Activated naive CD4-positive, alpha-beta T cell treated with anti-CD3 and anti-CD28 coated beads, Interleukin-2, amount 50 U/mL, for 16 hours (primary cell): ENCODE results near the gene THRB.
"Not testable (repeated sequence)": the region's sequence is repeated elsewhere in the genome, so short reads cannot be mapped to it uniquely, and the experiment has no call there.

Source experiments
- DNase-seq: peaks from one replicate; pipeline ENCODE4 v3.0.0-alpha.2; 2020

Gene THRB

GRCh38 chr3:24400015-24400414 lies 94.6 kb downstream of the THRB start:
- DNase-seq: no peak

GRCh38 chr3:24399614-24400013 lies 95.0 kb downstream of the THRB start:
- DNase-seq: no peak

DNA sequence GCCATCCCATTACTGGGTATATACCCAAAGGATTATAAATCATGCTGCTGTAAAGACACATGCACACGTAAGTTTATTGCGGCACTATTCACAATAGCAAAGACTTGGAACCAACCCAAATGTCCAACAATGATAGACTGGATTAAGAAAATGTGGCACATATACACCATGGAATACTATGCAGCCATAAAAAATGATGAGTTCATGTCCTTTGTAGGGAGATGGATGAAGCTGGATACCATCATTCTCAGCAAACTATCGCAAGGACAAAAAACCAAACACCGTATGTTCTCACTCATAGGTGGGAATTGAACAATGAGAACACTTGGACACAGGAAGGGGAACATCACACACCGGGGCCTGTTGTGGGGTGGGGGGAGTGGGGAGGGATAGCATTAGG lies 95.9 kb downstream of the THRB start:
- DNase-seq: not testable (repeated sequence)

DNA sequence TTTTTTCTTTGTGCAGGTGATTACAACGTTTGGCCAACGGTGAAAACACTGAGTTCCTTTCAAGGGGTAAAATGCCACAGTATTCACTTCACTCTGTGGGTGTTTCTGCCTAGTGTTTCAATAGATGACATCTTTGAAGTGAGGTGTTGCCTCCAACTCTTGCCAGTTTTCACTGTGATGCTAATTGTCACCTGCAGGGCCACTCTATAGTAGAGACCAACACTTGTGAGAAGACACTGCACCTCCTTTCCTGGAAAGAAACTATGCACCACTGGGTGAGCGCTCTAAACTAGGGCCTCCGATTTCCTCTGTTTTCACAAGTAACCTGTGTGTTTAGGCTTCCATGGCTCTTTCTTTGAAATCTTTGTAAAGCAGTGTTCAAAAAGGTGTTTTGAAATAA lies 98.3 kb downstream of the THRB start:
- DNase-seq: no peak

GRCh38 chr3:24394754-24395153 lies 99.9 kb downstream of the THRB start:
- no peak for DNase-seq

- DNase-seq: no peak
Observed at GRCh38 chr3:24393316-24393715, 101.3 kb downstream of the THRB start.

DNA sequence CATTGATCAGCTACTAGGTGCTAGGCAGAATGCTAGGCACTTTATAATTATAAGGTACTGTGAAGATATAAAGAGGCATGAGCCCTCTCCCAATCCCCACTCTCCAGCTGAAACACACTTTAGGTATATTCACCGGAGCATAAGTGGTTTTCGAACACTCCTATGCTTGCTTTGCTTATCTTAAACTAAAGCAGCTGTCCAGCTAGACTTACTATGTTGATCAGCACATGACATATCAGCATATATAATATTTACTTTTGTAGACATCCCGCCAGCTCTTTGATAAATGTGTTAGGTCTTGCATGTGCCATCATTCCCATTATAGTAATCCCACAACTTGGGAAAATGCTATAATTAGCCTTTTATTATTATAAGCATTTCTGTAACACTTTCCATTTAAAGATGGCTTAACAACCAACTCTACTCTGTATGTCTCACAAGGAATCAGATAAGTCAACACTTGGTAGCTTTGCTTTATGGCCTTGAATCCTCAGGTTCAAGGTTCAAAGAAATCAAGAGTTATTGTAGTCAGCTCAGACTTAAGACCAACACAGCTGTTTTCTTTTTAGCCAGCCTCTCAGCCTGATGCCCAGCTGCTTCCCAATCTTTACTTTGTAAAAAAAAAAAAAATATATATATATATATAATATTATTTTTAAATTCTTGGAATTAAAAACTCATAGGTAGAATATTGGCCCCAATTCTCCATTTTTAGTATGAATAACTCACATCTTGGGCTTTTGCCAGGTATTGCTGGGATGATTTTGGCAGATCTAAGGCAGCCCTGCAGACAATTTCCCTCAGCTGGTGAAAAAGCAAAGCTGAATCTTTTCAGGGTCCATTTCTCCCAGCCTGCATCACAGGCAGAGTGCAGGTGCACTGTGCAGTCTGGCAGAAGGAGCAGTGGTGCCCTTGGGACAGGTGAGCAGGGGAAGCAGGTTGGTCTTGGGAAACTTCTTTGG lies 104.2 kb downstream of the THRB start:
- no peak for DNase-seq

DNA sequence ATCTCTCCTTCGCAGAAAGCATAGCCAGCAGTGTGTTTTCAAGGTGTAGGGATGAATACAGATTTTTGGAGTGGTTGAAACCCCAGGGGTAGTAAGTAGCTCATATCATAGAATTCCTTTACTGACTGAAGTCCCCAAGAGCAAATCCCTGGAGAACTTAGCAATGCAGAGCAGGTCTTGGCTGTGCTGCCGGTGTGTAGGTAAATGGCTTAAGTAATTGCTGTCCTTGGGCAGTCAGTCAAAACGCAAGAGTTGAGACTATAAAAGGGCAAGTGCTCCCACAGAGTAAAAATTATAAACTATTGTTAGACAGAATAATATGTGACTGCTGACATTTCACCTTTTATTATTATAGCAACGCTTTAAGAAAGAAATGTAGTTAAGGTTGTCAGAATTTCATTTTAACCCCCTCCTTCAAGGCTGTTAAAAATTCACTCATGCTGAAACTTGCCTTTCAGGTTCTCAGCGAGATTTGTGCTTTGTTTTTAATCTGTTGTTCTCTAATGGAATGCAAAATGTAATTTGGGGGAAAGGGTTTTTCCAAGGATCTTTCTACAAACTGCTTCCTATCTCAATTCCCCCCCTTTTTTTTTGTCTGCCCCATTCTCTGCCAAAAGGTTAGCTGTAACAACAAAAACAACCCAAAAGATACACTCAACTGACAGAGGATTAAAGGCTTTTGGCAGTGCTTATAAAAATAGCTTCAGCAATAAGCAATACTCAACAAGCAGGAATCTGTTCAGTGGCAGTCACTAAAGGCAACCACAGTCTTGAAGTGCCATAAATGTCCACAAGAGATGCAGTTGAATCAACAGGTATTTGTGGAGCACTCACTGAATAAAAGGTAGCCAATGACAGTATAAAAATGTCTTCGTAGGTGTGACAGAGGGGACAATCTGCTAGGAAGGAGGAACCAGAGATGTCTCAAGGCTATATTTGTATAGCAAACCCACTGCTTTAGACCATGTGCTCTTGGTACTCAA lies 105.3 kb downstream of the THRB start:
- DNase-seq: no peak

GRCh38 chr3:24388611-24389010 lies 106.0 kb downstream of the THRB start:
- no peak for DNase-seq

DNA sequence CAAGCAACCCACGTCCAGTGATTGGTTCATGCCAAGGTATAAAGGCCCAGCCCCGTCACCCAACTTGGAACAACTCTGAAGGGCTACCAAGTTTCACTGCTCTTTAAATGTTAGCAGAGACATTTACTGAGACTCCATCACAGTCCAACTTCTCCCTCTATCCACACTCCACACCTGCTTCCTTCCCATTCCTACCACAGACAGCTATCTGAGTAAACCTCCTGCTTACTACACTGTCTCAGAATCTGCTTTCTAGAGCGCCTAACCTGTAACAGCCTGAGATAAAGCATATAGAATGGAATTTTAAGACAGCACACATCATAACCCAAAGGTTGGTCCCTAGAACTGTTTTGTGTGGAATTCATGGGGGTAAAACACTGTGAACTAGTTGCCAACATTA lies 106.5 kb downstream of the THRB start:
- DNase-seq: no peak

- no peak for DNase-seq
Observed at GRCh38 chr3:24387493-24387892, 107.2 kb downstream of the THRB start.

DNA sequence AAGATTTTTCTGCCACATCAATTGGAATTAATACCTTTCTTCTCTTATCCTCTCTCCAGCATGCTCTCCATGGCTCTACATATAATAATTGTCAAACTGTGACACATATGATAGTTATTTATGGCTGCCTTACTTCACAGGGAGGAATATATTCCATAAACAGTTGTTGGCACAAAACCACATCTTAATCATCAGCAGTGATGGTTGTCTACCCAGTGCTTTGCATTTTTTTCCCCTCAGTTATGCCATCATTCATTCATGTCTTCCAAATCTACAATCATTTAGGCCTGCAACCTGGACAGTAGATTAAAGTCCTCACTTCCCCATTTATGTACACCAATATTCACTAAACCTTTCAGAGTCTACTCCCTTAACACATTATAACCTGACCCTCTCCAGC lies 107.7 kb downstream of the THRB start:
- DNase-seq: no peak

- DNase-seq: no peak
Observed at GRCh38 chr3:24386458-24386857, 108.2 kb downstream of the THRB start.

DNA sequence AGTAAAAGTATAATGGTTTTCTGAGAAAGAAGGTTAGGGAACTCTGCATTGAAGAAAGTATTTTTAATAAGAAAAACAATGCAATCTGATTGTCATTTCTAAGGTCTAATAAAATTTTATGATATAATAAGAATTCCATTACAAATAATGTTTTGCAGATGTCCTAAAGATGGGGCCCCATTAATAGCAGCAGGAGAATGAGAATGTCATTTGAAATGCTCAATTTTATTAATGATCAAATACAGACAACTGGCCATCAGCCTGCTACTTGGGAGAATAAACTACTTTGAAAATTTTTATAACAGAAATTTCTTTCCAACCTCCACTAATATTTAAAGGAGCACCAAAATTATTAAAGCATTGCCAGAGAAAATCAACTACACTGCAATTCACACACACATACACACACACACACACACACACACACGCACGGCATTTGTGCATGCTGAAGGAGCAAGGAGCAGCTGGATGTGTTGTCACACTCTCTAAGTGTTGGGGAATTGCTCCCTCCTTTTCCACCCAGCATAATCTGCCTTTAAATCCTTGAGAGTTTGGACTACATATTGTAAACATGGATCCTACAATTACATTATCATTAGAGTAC lies 109.5 kb downstream of the THRB start:
- DNase-seq: no peak

- no peak for DNase-seq
Observed at GRCh38 chr3:24382647-24383046, 112.0 kb downstream of the THRB start.

GRCh38 chr3:24379936-24380335 lies 114.7 kb downstream of the THRB start:
- no peak for DNase-seq

- DNase-seq: no peak
Observed at GRCh38 chr3:24378313-24378712, 116.3 kb downstream of the THRB start.

- DNase-seq: no peak
Observed at GRCh38 chr3:24377218-24377993, 117.2 kb downstream of the THRB start.

- no peak for DNase-seq
Observed at GRCh38 chr3:24375947-24376384, 118.7 kb downstream of the THRB start.

DNA sequence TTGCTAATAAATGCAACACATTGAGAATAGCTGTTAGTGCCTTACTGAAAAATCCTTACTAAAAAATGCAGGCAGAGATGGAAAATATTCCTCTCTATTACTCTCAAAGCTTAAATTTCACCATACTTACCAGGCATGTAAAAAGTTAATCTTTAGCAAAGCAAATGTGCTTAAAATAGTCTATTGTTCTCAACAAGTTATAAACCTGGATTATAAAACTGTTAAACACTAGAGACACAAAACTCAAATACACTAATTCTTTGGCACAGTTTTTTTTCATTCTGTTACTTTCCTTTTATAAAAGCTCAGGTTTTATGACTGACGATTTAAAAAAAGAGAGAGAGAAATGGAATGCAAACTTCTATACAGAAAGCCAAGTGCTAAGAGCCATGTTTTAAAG lies 119.8 kb downstream of the THRB start:
- no peak for DNase-seq

DNA sequence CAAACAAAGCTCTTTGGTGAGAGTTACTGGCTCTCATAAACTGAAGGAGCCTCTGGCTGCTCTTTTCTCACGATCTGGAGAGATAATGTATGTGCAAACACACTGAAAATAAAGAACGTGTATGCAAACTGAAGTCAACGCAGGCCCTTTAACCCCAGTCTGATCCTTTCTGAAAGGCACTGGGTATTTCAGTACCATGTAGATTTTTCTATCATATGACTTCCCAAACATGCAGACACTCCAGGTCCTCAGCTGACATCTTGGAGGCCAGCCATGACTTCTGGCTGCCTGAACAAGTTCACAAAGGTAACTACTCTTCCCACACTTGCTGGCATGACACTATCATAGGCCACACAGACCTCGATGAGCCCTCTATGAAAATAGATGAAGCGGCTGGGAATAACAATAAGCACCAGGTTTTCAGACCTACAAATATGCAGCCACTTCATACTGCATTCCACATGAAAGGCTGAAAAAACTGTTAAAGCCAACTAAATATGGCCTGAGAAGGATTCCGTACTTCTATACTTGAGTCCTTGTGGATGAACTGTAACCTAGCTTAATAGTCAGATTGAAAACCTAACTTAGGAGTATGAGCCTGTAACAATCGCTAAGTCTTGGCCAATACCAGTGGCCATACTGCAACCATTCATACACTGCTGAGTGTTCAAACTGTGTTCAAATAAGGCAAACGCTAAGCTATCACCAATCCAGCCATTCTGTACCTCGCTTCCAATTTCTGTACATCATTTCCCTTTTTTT lies 121.3 kb downstream of the THRB start:
- DNase-seq: no peak
